Nucleus accumbens (tissue), 56 donors: ENCODE measurements around the gene ALG11.
"Not testable (repeated sequence)": the region's sequence is repeated elsewhere in the genome, so short reads cannot be mapped to it uniquely, and the experiment has no call there.

Experiments used
- DNase-seq, 56 donors: peaks; one replicate each; lab custom pipeline; 2025; lab: John Stamatoyannopoulos, UW

The ALG11 gene

GRCh38 chr13:52025475-52026245, 13.5 kb downstream of the ALG11 start:
- DNase-seq = no peak

DNA sequence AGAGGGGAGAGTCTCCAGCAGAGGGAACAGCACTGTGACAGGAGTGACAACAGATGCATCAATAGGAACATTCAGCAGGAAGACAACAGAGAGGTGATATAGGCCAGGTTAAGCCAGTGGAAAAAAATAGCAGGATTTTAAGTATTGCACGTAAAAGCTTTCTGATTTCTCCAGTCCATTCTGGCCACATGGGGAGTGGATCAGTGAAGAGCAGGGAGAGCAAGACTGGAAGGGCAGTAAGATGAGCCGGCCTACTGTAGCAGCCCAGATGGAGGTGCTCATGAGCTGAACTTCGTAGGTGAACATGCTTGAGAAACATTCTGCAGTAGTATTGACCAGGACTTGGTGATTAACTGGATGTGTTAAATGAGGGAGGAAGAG, 14.0 kb downstream of the ALG11 start:
- no peak for DNase-seq

DNA sequence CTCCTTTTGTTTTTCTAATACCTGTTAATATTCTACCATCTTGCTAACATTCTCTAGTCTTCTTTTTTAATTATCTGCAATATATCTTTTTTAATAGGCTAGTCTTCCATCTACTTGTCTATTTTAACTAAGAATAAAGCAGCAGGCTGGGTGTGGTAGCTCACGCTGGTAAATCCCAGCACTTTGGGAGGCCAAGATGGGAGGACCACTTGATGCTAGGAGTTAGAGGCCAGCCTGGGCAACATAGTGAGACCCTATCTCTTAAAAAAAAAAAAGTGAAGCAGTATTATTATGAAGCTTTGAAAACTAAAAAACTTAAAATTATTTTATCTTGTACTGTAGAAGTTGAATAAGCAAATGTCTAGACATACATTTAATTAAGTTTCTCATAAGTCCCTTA, 15.6 kb downstream of the ALG11 start:
- no peak for DNase-seq

DNA sequence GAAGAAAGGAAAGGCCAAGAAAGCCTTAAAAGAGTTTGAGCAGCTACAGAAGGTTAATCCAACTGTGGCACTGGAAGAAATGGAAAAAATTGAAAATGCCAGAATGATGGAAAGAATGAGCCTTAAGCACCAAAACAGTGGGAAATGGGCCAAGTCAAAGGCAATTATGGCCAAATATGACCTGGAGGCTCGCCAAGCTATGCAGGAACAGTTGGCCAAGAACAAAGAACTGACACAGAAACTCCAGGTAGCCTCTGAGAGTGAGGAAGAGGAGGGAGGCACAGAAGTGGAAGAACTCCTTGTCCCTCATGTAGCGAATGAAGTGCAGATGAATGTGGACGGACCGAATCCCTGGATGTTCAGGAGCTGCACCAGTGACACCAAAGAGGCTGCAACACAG, 17.4 kb downstream of the ALG11 start:
- no peak for DNase-seq

DNA sequence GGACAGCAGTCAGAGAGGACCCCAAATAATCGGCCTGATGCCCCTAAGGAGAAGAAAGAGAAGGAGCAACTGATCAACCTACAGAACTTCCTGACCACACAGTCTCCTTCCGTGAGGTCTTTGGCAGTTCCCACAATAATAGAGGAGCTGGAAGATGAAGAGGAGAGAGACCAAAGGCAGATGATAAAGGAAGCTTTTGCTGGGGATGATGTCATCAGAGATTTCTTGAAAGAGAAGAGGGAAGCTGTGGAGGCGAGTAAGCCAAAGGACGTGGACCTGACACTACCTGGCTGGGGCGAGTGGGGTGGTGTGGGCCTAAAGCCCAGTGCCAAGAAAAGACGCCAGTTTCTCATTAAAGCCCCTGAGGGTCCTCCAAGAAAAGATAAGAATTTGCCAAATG, 18.2 kb downstream of the ALG11 start:
- not testable (repeated sequence) for DNase-seq

- DNase-seq = no peak
Measured at GRCh38 chr13:52033039-52033438, 20.8 kb downstream of the ALG11 start.

GRCh38 chr13:52034616-52035226, 22.5 kb downstream of the ALG11 start:
- no peak for DNase-seq

DNA sequence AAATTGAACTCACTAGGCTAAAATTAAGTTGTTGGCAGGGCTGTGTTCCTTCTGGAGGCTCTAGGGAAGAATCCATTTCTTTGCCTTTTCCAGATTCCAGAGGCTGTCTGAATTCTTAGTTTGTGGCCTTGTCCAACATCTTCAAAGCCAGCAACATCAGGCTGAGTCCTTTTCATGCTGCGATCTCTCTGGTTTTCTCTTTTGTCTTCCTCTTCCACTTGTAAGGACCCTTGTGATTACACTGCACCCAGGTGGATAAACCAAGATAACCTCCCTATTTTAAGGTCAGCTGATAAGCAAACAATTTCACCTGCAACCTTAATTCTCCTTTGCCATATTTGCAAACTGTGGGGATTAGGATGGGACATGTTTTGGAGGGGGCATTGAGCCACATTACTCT, 23.8 kb downstream of the ALG11 start:
- DNase-seq = no peak

DNA sequence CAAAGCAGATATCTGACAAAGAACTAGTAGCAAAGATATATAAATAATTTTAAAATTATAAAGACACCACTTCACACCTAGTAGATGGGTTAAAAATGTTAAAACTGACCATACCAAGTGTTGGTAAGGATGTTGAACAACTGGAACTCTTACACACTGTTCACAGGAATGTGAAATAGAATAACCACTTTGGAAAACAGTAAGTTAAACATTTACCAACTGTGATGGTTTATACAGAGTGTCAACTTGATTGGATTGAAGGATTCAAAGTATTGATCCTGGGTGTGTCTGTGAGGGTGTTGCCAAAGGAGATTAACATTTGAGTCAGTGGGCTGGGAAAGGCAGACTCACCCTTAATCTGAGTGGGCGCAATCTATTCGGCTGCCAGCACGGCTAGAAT, 31.5 kb downstream of the ALG11 start:
- no peak for DNase-seq

- no peak for DNase-seq
Measured at GRCh38 chr13:52047463-52047862, 35.3 kb downstream of the ALG11 start.

GRCh38 chr13:52048516-52048915, 36.3 kb downstream of the ALG11 start:
- DNase-seq = no peak

GRCh38 chr13:52051400-52051799, 39.2 kb downstream of the ALG11 start:
- no peak for DNase-seq

- DNase-seq = no peak
Measured at GRCh38 chr13:52053460-52053859, 41.3 kb downstream of the ALG11 start.

DNA sequence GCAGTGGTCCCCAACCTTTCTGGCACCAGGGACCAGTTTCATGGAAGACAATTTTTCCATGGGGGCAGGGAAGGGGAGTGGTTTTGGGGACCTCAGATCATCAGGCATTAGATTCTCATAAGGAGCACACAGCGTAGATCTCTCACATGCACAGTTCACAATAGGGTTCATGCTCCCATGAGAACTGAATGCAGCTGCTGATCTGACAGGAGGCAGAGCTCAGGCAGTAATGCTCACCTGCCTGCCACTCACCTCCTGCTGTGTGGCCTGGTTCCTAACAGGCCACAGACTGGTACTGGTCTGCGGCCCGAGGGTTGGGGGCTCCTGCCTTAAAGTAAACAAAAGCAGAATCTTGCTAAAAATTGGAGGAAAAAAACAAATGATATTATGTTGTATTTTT, 48.9 kb downstream of the ALG11 start:
- not testable (repeated sequence) for DNase-seq

GRCh38 chr13:52061587-52061986, 49.4 kb downstream of the ALG11 start:
- DNase-seq = no peak

DNA sequence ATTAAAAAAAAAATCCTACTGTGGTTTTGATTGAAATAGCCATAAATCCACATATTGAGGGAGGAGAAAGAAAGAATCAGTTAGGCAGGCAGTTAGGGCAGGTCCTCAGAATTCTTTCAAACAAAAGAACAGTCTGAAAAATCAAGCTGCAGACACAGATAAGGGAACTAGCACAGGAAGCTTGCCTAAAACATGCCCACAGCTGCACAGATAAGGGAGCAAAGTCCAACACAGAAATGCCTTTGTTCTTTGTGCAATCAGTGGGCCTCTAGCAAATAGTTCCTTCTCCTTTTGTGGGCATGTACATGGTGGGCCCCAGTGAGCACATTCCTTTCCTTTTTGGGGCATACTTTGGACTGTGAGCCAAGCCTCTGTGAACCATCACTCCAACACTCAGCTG, 55.0 kb downstream of the ALG11 start:
- no peak for DNase-seq

DNA sequence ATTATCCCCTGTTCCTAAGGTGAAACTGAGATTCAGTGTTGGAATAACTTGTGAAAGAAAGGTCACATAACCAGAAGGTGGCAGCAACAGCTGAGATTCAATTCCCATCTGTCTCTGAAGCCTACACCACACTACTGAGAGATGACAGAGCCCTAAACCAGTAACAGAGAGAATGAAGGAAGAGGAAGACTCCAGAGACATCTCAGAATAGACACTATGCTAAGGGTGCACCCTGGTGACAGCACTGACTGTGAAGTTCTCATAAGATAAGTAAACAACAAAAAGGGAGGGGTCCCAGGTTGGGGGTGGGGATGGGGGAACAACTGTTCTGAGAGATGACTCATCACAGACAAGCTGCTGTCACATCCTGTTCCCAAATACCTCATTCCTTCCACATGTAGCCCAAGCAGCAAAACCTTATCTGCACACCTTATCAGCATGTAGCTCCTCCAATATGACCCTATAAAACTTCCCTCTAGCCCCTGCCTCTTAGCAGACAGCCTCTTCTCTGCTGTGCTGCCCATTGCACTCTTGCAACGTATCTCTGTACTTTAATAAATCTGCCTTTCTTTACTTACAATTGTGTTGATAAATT, 58.8 kb downstream of the ALG11 start:
- no peak for DNase-seq
